Endothelial cell of umbilical vein (primary cell): ENCODE measurements around the gene AKR7A3. TPM values are rescaled to one million over a fixed set of nuclear protein-coding genes. Genes with fewer than 3 reads are reported as not detected.

Source experiments
- BruUV-seq: library from RNA; stranded (reverse); fragments of 400-500 nt; replicated peaks from 2 replicates; lab custom pipeline; 2021; lab: Mats Ljungman, UMichigan
- CTCF ChIA-PET: fragments of 300-600, 350-600 bp; sonication (Branson Sonifier 250); formaldehyde crosslinking; loops from one replicate; lab custom pipeline; 2021; ENCODE audit warnings: antibody characterized with exemption, inconsistent platforms; lab: Charles Lee
- POLR2A ChIA-PET: fragments of 300-600, 350-600 bp; sonication (Branson Sonifier 250); formaldehyde crosslinking; loops from one replicate; lab custom pipeline; 2021; ENCODE audit warnings: antibody characterized with exemption, inconsistent platforms; lab: Charles Lee
- DNase-seq: peaks from one replicate; pipeline ENCODE4 v3.0.0-alpha.2; 2011; ENCODE audit warnings: low read depth, low spot score
- FAIRE-seq: peaks from 2 replicates; lab custom pipeline; 2011; peaks lifted over from hg19 to GRCh38; lab: Jason Lieb, UNC
- H2AFZ ChIP-seq: 2 replicates; pipeline ENCODE4 v1.6.0; 2012; ENCODE audit warnings: low read depth, low read length, control low read depth, inconsistent platforms
- H3K27ac ChIP-seq: 2 replicates; pipeline ENCODE4 v1.5.1; 2011; ENCODE audit warnings: low read depth, mild to moderate bottlenecking, control low read depth, low read length, moderate library complexity; ENCODE audit not compliant: insufficient read depth
- H3K27me3 ChIP-seq, 2 experiments: 2 replicates each; pipeline versions ENCODE4 v1.6.0 to v1.6.1; 2011; ENCODE audit warnings: low read length in 2 of 2, mixed read lengths in 1 of 2; ENCODE audit not compliant: control insufficient read depth in 2 of 2, insufficient read depth in 2 of 2
- H3K36me3 ChIP-seq, 2 experiments: 2 replicates in 1 of 2; 3 replicates in 1 of 2; pipeline ENCODE4 v1.5.1; 2011; ENCODE audit warnings: low read length in 2 of 2, mild to moderate bottlenecking in 1 of 2, moderate library complexity in 1 of 2; ENCODE audit not compliant: control insufficient read depth in 2 of 2, insufficient read depth in 2 of 2; ENCODE audit errors: extremely low read depth in 1 of 2
- H3K4me1 ChIP-seq: 3 replicates; pipeline ENCODE4 v1.5.1; 2011; ENCODE audit warnings: mild to moderate bottlenecking, low read length; ENCODE audit not compliant: control insufficient read depth, insufficient read depth; ENCODE audit errors: extremely low read depth
- H3K4me2 ChIP-seq: 2 replicates; pipeline ENCODE4 v1.6.1; 2011; ENCODE audit warnings: low read length, control low read depth, mixed read lengths; ENCODE audit not compliant: insufficient read depth
- H3K4me3 ChIP-seq, 3 experiments: fragments of 200-600 bp in 1 of 3; sonication (generic), shearing (Covaris generic) in 1 of 3; replicated peaks in 1 of 3; 2 replicates each; pipeline ENCODE4 v1.5.1; 2011 to 2016; ENCODE audit warnings: control low read depth in 3 of 3, low read length in 3 of 3, mild to moderate bottlenecking in 2 of 3, inconsistent platforms in 1 of 3, low read depth in 1 of 3, moderate library complexity in 1 of 3; ENCODE audit not compliant: insufficient read depth in 1 of 3
- H3K79me2 ChIP-seq: 2 replicates; pipeline ENCODE4 v1.6.0; 2012; ENCODE audit warnings: low read length, inconsistent platforms; ENCODE audit not compliant: control insufficient read depth, insufficient read depth
- H3K9ac ChIP-seq: replicated peaks from 2 replicates; pipeline ENCODE3; 2011; ENCODE audit warnings: low read length, control low read depth; ENCODE audit not compliant: insufficient read depth; ENCODE audit errors: extremely low read depth
- H3K9me1 ChIP-seq: replicated peaks from 3 replicates; pipeline ENCODE4 v1.6.0; 2011; ENCODE audit warnings: mild to moderate bottlenecking, low read length; ENCODE audit not compliant: control insufficient read depth, insufficient read depth; ENCODE audit errors: extremely low read depth
- H3K9me3 ChIP-seq: replicated peaks from 2 replicates; pipeline ENCODE4 v1.5.1; 2012; ENCODE audit warnings: low read length, inconsistent platforms; ENCODE audit not compliant: control insufficient read depth, insufficient read depth
- H4K20me1 ChIP-seq: replicated peaks from 2 replicates; pipeline ENCODE3; 2011; ENCODE audit warnings: mild to moderate bottlenecking, low read length; ENCODE audit not compliant: control insufficient read depth, insufficient read depth; ENCODE audit errors: extremely low read depth
- CTCF ChIP-seq, 2 donors: IDR thresholded peaks; 1 replicate in 1 of 2; 2 replicates in 1 of 2; pipeline ENCODE4 v1.5.1; 2011; ENCODE audit warnings: low read length in 2 of 2, mild to moderate bottlenecking in 2 of 2, moderate library complexity in 2 of 2, control low read depth in 1 of 2, inconsistent platforms in 1 of 2, low read depth in 1 of 2; ENCODE audit not compliant: insufficient read depth in 1 of 2; ENCODE audit errors: extremely low read depth in 1 of 2
- EZH2 ChIP-seq: IDR thresholded peaks from 2 replicates; pipeline ENCODE4 v1.6.1; 2012; ENCODE audit warnings: borderline replicate concordance, low read depth, mild to moderate bottlenecking, moderate library complexity, low read length, inconsistent platforms; ENCODE audit not compliant: severe bottlenecking
- FOS ChIP-seq: IDR thresholded peaks from 2 replicates; pipeline ENCODE4 v1.6.1; 2011; ENCODE audit warnings: mild to moderate bottlenecking, low read length, moderate library complexity, borderline replicate concordance; ENCODE audit not compliant: insufficient read depth
- GATA2 ChIP-seq: IDR thresholded peaks from 2 replicates; pipeline ENCODE4 v1.7.0; 2011; ENCODE audit warnings: low read depth, mild to moderate bottlenecking, moderate library complexity, mixed read lengths, low read length; ENCODE audit not compliant: insufficient read length, insufficient read depth
- JUN ChIP-seq: IDR thresholded peaks from 2 replicates; pipeline ENCODE4 v1.6.1; 2011; ENCODE audit warnings: borderline replicate concordance, low read depth; ENCODE audit not compliant: insufficient read length, insufficient read depth
- MYC ChIP-seq: IDR thresholded peaks from one replicate; pipeline ENCODE4 v1.6.1; 2011; ENCODE audit warnings: mild to moderate bottlenecking, low read depth, low read length
- POLR2A ChIP-seq: IDR thresholded peaks from 2 replicates; pipeline ENCODE4 v1.6.1; 2012; ENCODE audit warnings: low read depth, mild to moderate bottlenecking, control low read depth, low read length
- POLR2AphosphoS5 ChIP-seq: IDR thresholded peaks from 2 replicates; pipeline ENCODE4 v1.6.1; 2012; ENCODE audit warnings: low read depth, mild to moderate bottlenecking, control low read depth, low read length, moderate library complexity; ENCODE audit not compliant: insufficient read depth
- dilution Hi-C: fragments of 300-500 bp; cut with MboI; formaldehyde crosslinking; loops from one replicate; pipeline ENCODE4 v1.15.0; 2019; ENCODE audit warnings: low sequenced_read_pairs; ENCODE audit not compliant: extremely low pct_ligation_motif_present
- intact Hi-C: fragments of 100-400 bp; cut with micrococcal nuclease; formaldehyde crosslinking; loops from one replicate; pipeline ENCODE4 v1.10.0; 2022
- polyA plus RNA-seq, 4 experiments: library from polyadenylated mRNA; depleted of rRNA in 3 of 4; stranded (reverse) in 3 of 4; unstranded in 1 of 4; fragments of >200 nt; gene quantifications; 2 replicates each; pipeline versions ENCODE4 v1.2.1 to v1.2.3, GENCODE V29; 2011 to 2012; ENCODE audit warnings: missing spikeins in 1 of 4
- total RNA-seq: library from RNA; stranded (reverse); gene quantifications from 2 replicates; pipeline ENCODE4 v1.2.3, GENCODE V29; 2021
- TF ChIP-seq, protein P1 (sequence below): IDR thresholded peaks from 2 replicates; pipeline ENCODE4 v1.6.1; 2011; ENCODE audit not compliant: insufficient read depth, insufficient read length

The AKR7A3 gene
- total and polyA plus RNA-seq, 2 donors (not counting 3 experiments of a cell fraction or from before 2014, with no cell fraction given): 0.49 to 0.50 TPM

- Histone ChIP-seq H3K27me3 (no peaks in the 10 kb centered on the region), H3K9ac (no peak overlapping the region), H3K4me3 (no peak overlapping the region), H3K4me2 (no peak overlapping the region), H4K20me1 (no peaks in the 10 kb centered on the region), H3K79me2 (no peaks in the 10 kb centered on the region), H3K36me3 (peaks cover 0 to 3% of the 10 kb centered on the region in 2 experiments), H2AFZ (no peak overlapping the region), H3K4me1 (peaks cover 4% of the 10 kb centered on the region), H3K9me3 (no peaks in the 10 kb centered on the region), H3K9me1 (no peaks in the 10 kb centered on the region), H3K27ac (no peak overlapping the region)
- DNase-seq (no peak), FAIRE-seq (no peak)
- dilution Hi-C loops (no loop called here), intact Hi-C loops (no loop called here)
- TF ChIP-seq POLR2A: no peak
- no peak for TF ChIP-seq MYC
- TF ChIP-seq GATA2: no peak
- TF ChIP-seq CTCF (IDR thresholded peaks at IDR 0.05; ENCODE audit: extremely low read depth in 1 of 2, insufficient read depth in 1 of 2, low read depth in 1 of 2, low read length in 2 of 2): no peak
- TF ChIP-seq, protein P1, sequence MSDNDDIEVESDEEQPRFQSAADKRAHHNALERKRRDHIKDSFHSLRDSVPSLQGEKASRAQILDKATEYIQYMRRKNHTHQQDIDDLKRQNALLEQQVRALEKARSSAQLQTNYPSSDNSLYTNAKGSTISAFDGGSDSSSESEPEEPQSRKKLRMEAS: no peak
- no peak for TF ChIP-seq EZH2
- TF ChIP-seq FOS: no peak
- no peak for TF ChIP-seq POLR2AphosphoS5
- TF ChIP-seq JUN: no peak
- ChIA-PET POLR2A (no interaction called here), CTCF (interaction anchor here (1.2 to 1.3 kb wide), 2 partner anchors 318 to 320 kb away, joined by 5 read pairs; no protein-coding TSS in a partner anchor)
- no TSS peak for BruUV-seq
Observed at GRCh38 chr1:19333587-19334354, 45.2 kb upstream of the AKR7A3 start.
